Activated CD8-positive, alpha-beta memory T cell treated with anti-CD3 and anti-CD28 coated beads for 1 hour (primary cell): ENCODE data around the gene RCL1.

Source experiments
- DNase-seq, 2 donors: peaks; one replicate each; pipeline ENCODE4 v3.0.0-alpha.2; 2020; ENCODE audit warnings: low read depth in 1 of 2; ENCODE audit errors: extremely low read depth in 1 of 2

RCL1 gene

DNA sequence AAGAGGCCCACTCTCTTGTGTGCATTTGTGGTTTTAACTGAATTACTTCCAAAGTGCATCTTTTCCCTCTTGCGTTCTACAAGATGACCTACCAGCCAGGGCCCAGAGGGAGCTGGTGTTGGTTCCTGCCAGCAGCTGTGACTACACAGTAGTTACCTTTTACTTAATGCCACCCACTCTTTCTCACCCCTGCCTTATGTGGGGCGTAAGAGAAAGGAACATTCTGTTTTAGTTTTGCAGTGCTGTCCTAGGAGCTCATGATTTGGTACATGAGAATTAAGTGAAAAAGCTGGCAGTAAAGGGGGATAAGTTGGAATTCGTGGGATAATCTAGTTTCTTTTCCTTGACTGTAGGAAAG lies 45.4 kb downstream of the RCL1 start:
- no peak for DNase-seq

DNA sequence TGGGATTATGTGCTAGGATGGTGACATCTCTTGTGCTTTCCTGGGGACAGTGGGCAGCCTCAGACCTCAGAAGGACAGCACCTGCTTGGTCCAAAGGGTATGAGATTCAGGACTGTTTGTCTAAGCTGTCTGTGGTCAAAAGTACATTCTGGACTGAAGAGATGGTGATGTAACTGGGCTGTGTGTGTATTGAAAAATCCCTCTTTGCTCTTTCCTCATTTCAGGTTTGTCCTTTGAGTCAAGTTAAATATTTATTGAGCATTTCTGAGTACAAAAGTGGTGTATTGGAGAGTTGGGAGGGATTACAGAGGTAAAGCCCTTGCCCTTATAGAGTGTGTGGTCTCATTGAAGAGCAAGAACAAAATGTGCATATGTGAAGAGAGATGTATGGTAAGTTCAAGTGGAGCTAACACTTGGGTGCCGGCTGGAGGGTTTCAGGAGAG lies 46.7 kb downstream of the RCL1 start:
- no peak for DNase-seq

DNA sequence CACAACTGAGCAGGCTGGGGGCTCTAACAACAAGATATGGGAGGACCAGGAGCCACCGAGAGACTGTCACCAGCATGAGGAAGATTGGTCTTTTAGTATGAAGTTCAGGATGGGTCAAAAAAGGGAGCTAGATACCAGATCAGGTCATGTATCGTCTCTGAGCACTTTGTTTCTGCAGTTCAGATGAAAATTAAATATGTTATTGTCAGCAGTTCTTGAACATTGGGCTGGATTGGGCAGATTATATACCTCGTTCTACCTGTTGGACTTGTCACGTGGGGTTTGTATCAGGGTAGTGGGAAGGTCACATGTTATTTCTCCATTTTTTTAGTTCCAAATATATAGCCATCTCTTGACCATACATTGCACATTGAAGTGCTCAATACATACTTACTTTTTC lies 47.3 kb downstream of the RCL1 start:
- no peak for DNase-seq

DNA sequence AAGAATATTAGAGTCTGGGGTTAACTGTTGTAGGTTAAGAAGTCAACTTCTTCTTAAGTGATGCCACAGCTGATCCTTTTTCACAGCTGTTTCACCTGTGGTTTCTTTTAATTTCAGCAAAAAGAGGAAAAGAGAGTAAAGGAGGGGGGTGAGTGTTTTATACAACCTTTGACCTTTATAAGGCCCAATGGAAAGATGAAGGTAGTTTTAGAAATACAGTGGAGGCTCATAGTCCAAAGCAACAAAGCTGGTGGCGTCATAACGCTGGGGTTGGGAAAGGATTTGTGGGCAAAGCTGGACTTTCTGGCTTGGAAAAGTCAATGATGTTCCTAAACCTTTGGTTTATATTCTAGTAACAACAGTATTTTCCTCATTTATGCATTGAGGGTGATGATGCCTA lies 49.5 kb downstream of the RCL1 start:
- no peak for DNase-seq

DNA sequence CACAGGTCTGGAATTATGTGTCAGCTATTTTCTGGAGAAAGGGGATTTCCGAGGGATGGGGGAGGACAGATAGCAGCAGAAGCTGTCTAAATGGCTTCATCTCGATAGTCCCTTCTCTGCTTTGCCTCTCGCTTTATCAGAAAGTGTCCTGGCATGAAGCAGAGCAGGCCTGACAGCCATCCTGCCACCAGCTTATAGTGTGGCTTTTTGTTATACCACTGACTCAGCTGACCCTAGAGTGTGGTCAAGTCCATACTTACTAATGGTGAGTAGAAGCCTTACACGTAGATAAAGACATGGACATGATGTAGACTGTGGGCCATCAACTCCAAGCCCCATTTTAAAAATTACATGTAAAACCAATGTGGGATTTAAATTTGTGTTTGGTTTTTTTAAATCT lies 50.0 kb downstream of the RCL1 start:
- no peak for DNase-seq

DNA sequence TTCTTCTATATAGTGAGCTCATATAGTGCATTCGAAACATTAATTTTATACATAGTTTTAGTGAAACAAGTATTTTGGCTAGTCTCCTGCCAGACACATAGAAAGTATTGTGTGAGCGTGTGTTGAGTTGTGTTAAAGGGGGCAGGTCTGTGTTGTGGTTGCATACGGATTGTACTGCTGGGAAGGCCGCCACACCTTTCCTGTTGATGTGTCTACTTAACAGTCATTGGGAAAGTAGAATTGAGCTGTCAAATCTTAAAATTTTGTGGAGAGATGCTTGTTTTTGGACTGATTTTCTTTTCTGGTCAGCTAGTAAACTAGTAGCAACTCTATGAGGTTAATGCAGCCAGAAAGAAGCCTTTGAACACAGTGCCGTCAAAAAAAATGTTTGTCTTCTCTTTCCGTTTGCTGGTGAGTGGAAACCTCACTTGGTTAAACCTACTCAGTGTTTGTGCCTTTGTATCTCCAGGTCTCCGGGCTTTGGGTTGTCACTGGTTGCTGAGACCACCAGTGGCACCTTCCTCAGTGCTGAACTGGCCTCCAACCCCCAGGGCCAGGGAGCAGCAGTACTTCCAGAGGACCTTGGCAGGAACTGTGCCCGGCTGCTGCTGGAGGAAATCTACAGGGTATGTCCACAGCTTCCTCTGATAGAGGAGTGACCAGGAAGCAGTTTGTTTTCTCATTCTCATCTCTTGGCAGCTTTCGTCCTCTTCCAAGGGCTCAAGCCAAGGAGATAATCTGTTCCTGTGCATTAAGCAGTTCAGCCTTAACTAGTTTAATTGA lies 51.5 kb downstream of the RCL1 start:
- DNase-seq = no peak

DNA sequence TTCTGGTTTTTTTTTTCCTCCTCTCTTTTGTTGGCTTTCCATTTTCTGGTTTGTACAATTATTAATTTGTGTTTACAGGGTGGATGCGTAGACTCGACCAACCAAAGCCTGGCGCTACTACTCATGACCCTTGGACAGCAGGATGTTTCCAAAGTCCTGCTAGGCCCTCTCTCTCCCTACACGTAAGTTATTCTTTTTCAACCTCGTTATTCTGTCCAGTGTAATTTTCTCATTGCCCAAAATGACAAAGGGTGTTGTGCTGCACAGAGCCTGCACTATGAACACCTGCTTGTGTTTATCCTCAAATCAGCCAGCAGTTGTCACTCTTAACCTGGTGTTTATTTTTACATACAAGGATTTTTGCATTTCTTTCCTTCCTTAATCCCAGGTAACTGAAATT lies 56.6 kb downstream of the RCL1 start:
- no peak for DNase-seq

DNA sequence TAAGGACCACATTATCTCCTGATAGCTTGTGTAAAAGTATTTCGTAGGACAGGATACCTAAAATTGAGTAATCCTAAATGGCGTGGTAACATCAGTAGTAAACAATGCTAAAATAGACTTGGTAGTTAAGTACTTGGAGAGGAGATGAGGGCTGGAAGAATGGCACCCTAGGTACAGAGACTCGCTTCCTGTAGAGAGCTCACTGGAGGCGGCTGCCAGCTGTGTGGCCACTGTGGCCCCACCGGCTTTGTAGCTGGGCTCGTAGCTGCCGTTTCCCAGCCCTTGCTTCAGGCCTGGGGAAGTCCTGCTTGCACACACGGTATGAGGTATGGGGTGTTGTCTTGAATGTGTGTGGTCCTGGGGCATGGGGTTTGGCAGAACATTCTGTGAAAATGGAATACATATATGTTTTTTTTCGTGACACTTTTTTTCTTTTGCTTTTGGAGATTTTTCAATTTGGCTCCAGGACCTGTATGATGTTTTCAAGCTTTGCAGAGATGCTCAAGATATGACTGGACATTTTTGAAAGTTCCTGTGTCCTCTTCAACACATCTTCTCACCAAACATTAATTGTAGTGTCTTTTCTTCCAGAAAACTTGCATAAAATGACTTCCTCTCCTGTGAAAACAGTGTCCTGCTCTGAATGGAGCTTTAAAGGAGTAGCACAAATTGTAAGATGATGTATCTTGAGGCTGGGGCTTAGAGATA lies 58.0 kb downstream of the RCL1 start:
- DNase-seq = no peak

DNA sequence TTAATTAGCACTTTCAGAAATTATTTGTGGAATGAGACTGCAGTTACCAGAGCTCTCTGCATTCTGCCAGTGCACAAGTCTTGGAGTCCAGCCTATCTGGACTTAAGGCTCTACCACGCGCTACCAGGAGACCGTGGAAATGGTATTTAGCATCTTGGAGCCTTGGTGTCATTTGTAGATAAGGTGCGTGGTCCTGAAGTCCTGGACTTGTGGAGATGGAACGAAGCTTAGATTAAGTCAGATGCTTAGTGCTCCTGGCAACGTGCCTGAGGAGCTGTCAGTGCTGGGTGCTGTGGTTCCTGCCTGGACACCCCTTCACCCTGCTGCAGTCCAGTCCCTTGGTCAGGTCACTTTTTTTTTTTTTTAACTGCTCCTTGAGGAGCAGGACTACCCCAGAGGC lies 59.7 kb downstream of the RCL1 start:
- no peak for DNase-seq

DNA sequence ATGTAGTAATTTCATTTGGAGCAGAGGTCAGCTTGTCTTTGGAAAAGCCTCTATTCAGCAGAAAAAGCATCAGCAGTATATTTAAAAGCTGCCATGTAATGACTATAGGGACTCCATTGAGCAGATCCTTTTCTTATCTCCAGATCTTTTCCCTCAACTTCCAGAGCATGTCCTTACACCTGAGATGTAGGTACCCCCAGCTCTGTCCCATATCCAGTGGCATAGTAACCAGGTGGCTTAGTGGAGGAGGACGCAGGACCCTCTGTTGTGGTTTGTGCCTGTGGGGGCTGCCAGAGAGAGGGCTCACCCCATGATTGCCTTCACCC lies 61.5 kb downstream of the RCL1 start:
- DNase-seq = no peak

DNA sequence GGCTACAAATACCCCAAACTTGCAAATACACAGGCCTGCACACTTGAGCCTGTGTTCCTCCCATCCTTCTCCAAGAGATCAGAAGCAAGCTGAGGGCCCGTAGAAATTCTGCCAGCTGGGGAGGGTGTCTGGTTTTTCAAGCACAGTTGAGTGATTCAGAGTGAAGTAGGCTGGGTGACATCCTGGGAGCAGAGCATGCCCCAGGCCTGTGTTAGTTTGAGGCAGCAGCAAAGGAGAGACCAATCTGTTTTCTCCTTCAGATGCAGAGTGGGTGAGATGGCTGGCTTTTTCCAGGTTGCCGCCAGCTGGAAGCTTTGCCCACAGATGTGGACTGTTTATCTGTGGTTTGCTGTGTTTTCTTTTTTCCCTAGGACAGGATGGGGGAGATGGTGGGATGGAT lies 63.1 kb downstream of the RCL1 start:
- no peak for DNase-seq

DNA sequence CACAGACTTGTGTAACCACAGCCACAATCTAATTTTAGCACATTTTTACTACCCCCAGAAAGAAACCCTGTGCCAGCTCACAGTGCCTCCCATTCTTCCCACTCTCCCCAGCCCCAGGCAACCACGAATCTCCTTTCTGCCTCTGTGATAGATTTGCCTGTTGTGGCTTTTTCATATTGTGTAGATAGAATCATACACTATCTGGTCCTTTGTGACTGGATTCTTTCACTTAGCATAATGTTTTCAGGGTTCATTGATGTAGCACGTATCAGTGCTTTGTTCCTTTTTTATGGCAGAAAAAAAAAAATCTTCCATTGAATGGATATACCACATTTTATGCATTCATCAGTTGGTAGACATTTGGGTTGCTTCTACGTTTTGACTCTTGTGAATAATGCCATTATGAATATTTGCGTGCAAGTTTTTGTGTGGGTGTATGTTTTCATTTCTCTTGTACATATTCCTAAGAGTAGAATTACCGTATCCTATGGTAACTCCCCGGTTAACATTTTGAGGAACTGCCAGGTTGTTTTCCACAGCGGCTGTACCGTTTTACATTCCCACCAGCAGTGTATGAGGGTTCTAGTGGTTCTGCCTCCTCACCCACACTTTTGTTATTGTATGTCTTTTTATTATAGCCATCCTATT lies 64.5 kb downstream of the RCL1 start:
- no peak for DNase-seq

DNA sequence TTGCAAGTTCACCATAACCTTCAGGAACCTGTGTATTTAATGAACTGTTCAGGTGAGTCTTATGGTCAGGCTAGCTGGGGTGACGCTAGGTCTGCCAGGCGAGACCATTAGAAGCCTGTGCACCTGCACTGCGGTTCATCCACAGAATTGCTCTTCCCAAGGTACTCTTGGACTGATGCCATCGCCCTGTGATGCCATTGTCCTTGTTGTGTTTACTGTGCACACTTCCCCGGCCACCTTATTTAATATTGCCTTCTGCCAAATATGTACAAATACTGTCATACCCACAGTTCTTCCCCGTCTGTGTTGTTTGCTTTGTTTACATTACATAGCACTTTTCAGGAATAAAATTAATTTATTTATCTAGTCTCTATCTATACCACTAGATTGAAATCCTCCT lies 66.3 kb downstream of the RCL1 start:
- no peak for DNase-seq

DNA sequence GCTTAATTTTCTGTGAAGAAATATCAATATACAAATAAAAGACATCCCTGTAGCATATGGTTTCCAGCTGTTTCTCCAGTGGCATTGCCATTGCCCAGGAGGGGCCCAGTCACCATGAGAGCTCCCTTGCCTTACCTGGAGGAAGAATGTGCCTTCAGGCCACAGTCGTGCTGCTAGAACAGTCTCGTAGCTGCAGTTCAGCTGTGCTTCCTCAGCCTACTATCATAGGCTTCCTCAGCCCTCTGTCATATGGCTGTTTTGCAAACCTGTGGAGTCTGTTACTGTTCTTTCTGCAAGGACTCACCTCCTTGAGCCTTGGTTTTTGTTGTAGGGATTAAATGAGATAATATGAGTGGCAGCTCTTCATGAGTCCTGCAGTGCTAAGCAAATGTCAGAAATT lies 67.6 kb downstream of the RCL1 start:
- DNase-seq = no peak

DNA sequence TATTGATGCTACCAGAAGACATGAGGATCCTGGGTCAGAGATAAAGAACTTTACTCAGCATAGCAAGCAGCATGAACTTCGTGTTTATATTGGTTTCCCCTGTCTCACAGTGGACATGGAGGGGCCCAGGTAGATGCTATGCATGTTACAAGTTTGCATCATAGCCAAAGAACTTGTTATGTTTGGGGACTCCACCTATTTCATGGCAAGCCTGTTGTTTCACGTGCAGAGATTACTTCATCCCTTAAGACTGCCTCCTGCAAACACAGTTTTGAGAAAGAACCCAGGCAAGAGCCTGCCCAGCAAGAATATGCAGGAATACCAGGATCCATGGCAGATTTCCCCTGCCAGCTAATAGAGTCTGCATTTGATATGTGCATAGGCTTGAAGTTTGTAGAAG lies 68.4 kb downstream of the RCL1 start:
- no peak for DNase-seq

DNA sequence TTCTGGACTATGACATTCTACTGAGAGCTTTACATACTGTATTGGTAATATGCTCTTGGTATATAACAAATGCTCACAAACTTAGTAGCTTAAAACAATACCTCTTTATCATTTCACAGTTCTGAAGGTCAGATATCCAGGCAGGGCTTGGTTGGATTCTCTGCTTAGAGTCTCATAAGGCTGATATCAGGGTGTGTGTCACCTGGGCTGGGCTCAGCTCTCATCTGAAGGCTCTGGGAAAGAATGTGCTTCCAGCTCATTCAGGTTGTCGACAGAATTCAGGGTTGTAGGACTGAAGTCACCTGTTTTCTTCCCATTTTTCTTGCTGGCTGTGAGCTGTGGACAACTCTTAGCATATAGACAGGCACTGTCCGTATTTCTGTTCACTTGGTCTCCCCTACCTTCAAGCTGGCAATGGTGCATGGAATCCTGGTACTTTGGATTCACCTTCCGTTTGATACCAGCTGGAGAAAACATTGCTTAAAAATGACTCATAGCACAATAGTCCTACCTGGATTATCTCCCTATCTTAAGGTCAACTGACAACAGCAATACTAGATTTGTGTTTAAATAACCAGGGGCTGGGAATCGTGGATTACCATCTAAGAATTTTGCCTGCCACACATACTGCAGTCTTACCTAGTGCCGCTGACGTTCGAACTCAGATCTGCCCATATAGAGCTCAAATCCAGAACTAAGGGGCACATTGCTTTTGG lies 69.2 kb downstream of the RCL1 start:
- DNase-seq = no peak

DNA sequence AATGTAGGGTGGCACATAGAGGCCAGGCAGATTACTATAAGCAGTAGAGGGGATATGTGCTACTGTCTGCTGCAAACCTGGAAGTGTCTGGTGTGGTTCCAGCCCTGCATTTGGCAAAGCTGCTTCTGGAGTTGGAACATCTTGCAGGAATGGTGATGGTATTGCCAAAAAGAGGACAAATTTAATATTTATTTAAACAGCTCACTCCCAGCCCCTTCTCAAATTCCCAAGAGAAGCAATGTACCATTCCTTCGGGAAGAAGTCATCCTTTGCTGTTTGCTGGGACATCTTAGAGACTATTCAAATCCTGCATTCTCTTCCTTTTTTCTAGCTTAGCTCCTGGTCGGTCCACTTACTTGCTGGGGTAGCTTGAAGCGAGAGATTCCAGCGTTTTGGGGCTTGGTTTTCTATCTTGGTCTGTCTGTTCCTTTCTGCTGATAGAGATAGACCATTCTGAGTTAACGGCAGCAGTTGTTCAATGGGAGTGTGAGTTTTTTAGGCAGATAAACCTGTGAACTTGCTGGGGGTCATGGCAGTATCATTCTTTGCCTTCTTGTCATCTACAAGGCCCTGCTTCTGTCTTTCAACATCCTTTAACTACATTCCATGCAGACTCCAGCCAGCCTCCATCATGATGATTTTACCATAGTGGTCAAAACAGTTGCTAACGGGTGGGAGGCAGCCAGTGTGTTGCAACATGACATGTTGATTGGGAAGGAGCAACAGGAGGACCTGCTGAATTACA lies 69.9 kb downstream of the RCL1 start:
- no peak for DNase-seq

DNA sequence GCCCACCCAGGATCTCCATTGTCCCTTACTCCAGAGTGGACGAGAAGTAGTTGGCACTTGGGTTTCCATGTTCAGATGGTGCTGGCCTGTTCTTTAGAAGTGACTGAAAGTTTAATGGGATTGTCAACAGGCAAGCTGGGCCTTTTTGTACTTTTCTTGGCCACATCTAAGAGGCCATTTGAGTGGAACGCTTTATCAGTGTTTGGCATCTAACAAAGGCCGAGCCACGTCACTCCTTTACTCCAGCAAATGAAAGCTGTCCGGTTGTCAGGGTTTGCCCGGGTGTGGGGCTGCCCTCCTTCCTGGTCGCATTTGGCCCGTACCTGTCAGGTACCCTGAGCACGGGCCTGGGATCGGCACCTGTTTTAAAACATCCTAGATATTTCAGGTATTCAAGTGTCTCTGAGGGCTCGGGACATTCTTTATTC lies 71.5 kb downstream of the RCL1 start:
- DNase-seq = no peak

DNA sequence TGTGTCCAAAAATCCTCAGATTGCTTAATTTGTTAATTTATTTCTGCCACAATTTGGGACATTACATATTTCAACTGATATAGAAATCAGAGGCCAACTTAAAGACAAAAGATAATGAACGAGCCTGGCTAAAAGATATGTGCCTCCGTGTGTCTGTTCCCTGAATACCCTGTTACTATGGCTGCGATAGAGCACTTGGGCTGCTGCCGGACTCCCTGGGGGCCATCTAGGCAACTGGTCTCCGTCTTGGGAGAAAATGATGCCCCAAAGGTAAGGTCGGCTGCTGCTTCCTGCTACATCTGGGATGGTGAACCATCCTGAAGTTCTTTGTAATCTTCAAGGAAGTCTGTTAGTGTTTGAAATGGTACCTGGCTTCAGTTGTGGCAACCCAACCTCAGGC lies 72.0 kb downstream of the RCL1 start:
- no peak for DNase-seq

DNA sequence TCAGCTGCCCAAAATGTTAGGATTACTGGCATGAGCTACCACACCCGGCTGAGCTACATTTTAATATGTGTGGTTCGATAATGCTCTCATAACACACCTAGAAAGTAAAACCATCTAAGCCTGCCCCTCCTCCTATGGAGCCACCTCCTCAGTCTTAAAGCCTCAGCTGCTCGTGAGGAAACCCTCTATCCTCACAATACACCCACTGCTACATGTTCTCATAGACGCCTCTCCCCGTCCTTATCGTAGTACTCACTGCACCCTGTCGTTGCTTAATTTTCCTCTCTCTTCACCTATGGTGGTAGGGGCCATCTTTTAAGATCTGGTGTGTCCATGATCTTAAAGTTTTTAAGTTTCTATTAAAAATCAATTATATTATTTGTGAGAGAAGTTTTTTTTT lies 72.9 kb downstream of the RCL1 start:
- DNase-seq = no peak
